HG03108 (cell line): ENCODE data around the gene EVC.
"Not testable (repeated sequence)": the region's sequence is repeated elsewhere in the genome, so short reads cannot be mapped to it uniquely, and the experiment has no call there.

Experiments
- ATAC-seq: cut with Tn5 transposase; IDR thresholded peaks from one replicate; pipeline ENCODE4 v1.9.1; 2021; ENCODE audit warnings: moderate library complexity; ENCODE audit not compliant: unreplicated experiment

EVC gene

GRCh38 chr4:5707778-5708448 lies 3.1 kb upstream of the EVC start:
- ATAC-seq, result no peak

GRCh38 chr4:5708449-5709206 lies 2.4 kb upstream of the EVC start, which contains the start of gene EVC2:
TSS of gene EVC2 (minus strand) at chr4:5708559. CDS start at chr4:5708513, 46 bp downstream.
- ATAC-seq, result no peak

- ATAC-seq, result no peak
Measured at GRCh38 chr4:5709207-5709575, 1.8 kb upstream of the EVC start.

GRCh38 chr4:5710065-5710960 lies 688 bp upstream of the EVC start:
- ATAC-seq, result no peak

- ATAC-seq, result no peak
Measured at GRCh38 chr4:5711479-5712184, 631 bp downstream of the EVC start.

GRCh38 chr4:5712517-5712916 lies 1.5 kb downstream of the EVC start:
- ATAC-seq, result no peak

- ATAC-seq, result no peak
Measured at GRCh38 chr4:5712931-5713330, 1.9 kb downstream of the EVC start.

- no peak for ATAC-seq
Measured at GRCh38 chr4:5713861-5714260, 2.9 kb downstream of the EVC start.

GRCh38 chr4:5715357-5715756 lies 4.4 kb downstream of the EVC start:
- no peak for ATAC-seq

- ATAC-seq, result no peak
Measured at GRCh38 chr4:5716391-5716790, 5.4 kb downstream of the EVC start.

GRCh38 chr4:5717449-5718158 lies 6.6 kb downstream of the EVC start:
- no peak for ATAC-seq

- ATAC-seq, result no peak
Measured at GRCh38 chr4:5718411-5718810, 7.4 kb downstream of the EVC start.

- no peak for ATAC-seq
Measured at GRCh38 chr4:5719350-5720055, 8.5 kb downstream of the EVC start.

- no peak for ATAC-seq
Measured at GRCh38 chr4:5720157-5720850, 9.3 kb downstream of the EVC start.

GRCh38 chr4:5720980-5721379 lies 10.0 kb downstream of the EVC start:
- no peak for ATAC-seq

- no peak for ATAC-seq
Measured at GRCh38 chr4:5721923-5722322, 10.9 kb downstream of the EVC start.

GRCh38 chr4:5722328-5722727 lies 11.3 kb downstream of the EVC start:
- ATAC-seq, result no peak

GRCh38 chr4:5724377-5724776 lies 13.4 kb downstream of the EVC start:
- ATAC-seq, result no peak

GRCh38 chr4:5728412-5728811 lies 17.4 kb downstream of the EVC start:
- ATAC-seq, result not testable (repeated sequence)
